HG02885 (cell line): ENCODE data around the gene GPATCH1.

ENCODE experiments used
- ATAC-seq: cut with Tn5 transposase; IDR thresholded peaks from one replicate; pipeline ENCODE4 v1.9.1; 2021; ENCODE audit warnings: mild to moderate bottlenecking; ENCODE audit not compliant: unreplicated experiment, poor library complexity

GPATCH1 gene

DNA sequence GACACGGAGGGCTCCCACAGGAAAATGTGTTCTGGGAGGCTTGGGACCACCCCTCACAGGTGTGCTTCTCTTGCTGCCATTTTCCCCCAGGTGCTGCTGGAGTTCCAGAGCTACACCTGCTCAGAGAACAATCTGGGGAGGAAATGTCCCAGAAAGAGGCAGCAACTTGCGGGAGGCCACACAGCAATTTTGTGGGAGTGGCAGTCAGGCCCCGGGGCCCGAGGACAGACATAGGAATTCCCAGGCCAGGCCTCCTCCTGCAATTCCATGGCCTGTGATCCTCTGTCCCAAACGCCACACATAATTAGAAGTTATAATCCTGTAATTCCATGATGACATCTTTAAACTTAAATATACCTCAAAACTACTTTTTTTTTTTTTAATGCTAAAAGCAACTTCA, 18.1 kb upstream of the GPATCH1 start:
- ATAC-seq = no peak

DNA sequence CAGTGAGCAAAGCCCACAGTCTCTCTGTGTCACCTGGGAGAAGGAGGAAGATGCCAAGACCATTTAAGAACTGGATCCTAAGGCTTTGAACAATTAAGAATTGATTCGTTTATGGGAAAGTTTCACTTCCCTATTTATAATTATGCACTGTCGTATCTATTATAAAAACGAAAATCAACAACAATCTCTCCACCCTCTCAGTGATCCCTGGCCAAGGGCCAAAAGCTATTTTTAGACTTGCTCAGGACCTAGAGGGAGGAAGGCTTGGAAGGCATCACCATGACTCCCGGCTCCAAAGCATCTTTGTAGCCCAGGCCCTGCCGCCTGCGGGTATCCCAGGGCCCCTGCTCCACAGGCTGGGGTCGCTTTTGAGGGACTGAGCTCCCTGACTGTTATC, 17.6 kb upstream of the GPATCH1 start:
- no peak for ATAC-seq

DNA sequence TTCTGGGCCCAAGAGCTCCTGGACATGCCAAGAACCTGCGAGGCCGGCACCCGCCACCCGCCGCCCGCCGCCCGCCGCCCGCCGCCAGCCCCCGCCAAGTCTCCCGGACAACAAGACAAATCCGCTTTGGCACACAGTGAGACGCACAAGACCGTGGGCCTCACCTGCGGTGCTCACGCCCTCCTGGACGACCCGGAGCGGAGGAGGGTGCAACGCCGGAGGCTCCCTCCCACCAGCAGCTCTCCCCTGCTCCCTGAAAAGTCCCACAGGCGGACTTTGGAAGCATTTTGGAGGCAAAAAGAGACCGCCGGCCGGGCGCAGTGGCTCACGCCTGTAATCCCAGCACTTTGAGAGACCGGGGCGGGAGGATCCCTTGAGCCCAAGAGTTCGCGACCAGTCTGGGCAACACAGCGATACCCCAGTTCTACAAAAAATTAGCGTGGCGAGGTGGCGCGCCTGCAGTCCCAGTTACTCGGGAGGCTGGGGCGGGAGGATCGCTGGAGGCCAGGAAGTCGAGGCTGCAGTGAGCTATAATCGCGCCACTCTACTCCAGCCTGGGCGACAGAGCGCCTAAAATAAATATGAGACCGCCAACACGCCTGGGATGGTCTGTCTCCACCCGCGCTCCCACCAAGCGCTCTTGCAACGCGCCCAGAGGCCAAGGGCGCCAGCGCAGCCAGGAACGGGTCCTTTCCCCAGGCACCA, 17.1 kb upstream of the GPATCH1 start:
- no peak for ATAC-seq

DNA sequence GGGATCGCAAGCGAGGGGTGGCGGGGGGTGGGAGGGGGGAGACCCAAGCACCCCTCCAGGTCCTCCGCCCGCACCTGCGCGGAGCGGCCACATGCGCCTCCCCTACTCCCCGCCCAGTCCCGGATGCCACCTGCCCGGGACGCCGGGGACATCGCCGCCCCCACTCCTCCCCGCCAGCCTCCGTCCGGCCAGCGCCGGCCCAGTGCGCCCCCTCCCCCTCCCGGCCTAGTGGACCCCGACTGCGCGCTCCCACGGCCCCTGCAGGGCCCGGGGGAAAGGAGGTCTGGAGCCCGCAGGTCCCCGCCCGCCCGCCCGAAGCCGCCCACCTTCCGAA, 16.6 kb upstream of the GPATCH1 start:
- peak; percentile 62 for ATAC-seq

DNA sequence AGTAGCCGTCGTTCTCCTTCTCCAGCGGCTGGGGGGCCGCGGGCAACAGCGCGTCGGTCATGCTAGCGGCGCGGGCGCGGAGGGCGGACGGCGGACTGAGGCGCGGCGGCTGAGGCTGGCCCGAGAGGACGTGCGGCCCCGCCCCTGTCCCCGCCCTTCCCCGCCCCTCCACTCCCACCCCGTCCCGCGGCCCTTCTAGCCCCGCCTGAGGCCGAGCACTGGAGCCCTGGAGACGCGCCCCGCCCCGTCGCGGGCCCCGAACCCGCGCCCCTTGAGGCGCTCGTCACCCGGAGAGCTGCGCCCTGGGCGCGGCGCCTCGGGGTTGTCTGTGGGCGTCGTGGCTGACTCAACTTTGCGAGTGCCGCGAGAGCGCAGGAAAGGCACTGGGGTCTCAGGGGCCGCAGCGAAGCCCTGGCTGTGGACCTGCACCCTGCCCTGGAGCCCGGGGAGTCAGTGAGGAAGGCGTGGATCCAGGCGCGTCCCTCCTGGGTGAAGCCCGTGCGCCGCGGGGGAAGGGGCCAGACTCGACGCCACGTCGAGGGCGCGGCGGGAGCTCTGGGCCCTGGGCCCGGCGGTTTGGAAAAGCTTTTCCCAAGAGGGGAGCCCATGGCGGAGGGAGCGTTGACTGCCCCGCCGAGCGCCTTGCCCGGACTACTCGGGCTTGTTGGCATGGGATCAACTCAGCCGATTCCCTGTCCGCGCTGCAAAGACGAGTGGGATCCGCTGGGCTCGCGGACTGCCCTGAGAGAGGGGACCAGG, 16.0 kb upstream of the GPATCH1 start, which contains the start of gene RHPN2:
Gene RHPN2 (minus strand): TSS at position 97 of the 759 bp plus-strand sequence. CDS start 36 bp downstream, at position 61.
- peak; percentile 82 for ATAC-seq

DNA sequence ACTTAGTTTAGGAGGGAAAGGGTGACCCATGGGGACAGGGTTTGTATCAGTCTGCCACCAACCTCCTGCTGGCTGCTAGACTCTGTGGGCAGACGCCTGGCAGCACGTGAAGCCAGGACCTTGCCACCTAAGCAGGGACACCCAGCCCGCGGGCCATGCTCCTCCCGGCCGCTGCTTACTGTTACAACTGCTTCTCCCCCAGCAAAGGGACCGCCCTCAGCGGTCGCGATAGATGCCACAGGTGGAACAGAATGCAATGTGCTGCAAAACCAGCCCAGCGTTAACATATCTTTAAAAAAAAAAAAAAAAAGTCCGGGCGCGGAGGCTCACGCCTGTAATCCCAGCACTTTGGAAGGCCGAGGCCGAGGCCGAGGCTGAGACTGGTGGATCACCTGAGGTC, 14.4 kb upstream of the GPATCH1 start:
- no peak for ATAC-seq

DNA sequence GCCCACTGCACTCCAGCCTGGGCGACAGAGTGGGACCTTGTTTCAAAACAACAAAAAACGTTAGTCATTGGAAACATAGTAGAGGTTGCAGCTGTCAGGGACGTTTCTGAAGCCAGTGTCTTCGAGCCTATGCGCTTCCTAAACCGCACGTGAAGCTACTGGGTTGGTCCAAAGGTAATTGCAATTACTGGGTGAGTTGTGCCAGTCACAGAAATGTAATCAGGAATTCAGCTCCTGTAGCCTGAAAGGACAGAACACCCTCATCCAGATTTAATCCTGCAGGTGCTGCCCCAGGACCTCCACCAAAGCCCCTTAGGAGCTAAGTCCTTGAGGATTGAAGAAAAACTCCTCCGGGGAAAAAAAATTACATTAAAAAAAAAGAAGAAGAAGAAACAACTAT, 13.9 kb upstream of the GPATCH1 start:
- ATAC-seq = no peak

DNA sequence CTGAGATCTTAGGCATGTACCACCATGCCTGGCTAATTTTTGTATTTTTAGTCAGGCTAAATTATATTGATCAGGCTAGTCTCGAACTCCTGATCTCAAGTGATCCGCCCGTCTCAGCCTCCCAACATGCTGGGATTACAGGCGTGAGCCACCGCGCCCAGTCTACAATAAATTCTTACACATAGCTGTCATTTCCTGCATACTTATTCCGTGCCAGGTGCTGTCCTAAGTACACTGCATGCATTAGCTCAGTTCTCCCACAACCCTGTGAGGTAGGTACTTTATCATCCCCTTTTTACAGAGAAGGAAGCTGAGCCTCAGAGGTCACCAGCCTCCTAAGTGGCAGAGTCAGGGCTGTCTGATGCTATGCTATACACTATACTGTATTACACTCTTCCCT, 9.1 kb upstream of the GPATCH1 start:
- ATAC-seq = no peak

DNA sequence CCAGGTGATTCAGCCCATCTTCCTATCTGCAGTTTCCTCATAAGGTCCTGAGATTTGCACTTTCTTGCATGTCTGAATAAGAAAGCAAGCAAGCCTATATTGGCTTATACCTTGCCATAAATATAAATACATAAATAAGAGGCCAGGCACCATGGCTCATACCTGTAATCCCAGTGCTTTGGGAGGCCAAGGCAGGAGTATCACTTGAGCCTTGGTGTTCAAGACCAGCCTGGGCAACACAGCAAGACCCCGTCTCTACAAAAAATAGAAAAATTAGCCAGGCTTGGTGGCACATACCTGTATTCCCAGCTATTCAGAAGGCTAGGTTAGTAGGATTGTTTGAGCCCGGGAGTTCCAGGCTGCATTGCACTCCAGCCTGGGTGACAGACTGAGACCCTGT, 5.5 kb upstream of the GPATCH1 start:
- ATAC-seq = no peak

DNA sequence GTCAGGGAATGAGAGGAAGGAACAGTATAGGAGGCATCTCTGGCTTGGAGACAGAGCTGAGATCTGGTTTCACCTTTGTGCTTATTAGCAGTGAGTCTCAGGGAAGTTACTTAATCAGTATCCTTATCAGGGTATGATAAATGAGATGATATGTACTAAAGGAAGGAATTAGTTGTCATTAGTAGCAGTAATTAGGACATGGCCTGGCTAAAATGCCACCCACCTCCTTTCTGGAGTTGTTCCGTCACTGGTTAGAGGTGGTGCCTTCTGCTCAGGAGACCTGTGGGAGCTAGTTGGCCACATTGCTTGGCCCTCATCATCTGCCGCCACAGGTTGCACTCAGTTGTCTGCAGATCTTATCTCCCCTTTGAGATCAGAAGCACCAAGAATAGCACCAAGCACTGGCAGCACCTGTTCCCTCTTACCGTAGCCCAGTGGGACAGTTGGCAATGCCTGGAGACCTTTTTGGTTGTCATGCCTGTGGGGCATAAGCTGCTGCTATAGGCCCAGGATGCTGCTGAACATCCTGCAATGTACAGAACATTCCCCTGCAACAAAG, 4.7 kb downstream of the GPATCH1 start:
- no peak for ATAC-seq

DNA sequence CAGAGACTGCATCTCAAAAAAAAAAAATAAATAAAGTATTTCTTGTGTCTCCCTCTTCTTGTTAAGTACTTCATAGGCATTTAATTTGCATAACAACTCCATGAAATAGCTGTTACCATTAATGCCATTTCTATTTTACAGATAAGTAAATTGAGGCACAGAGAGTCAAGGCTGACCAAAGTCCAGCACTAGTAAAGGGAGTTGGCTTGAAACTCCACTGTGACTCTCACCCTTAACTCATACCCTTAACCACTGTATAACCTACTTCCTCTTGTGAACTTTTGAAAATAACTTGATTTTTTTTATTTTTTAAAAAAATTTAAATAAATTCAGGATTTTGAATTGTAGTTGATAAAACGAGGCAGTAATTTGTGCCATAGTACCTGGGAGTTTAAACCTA, 6.0 kb downstream of the GPATCH1 start:
- no peak for ATAC-seq

DNA sequence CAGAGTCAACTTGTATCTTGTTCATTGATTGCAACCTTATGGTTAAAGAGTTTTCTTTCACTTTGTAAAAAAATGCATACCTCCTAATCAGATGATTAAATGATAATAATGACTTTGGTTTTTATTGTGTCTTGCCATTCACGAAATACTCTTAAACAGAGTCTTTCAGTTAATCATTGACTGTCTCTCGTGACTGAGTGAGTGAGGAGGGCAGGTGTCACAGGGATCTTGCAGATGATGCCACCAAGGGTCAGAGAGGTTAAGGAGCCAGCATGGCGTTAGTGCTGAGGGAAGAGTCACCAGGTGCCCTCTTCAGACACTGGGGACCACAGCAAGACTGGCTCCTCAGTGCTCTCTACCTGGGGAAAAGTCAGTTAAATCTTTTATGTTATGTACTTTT, 8.0 kb downstream of the GPATCH1 start:
- ATAC-seq = no peak

DNA sequence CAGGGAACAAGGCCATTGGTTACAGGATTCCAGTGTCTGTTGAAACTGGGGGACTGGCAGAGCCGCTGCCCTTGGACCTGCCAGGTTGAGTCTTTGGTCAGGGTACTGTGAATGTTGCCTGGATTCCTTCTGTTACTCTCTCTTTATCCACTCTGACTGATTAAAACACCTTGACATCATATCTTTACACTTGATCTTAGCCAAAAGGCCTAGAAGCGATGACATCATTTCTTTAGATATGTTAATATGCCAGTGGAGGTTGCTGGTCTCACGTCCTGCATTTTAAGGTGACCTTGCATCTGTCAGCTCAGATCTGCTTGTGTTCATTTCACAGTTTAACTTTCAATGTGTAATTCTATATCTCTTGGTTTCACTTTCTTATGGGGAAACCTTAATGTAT, 9.2 kb downstream of the GPATCH1 start:
- no peak for ATAC-seq

DNA sequence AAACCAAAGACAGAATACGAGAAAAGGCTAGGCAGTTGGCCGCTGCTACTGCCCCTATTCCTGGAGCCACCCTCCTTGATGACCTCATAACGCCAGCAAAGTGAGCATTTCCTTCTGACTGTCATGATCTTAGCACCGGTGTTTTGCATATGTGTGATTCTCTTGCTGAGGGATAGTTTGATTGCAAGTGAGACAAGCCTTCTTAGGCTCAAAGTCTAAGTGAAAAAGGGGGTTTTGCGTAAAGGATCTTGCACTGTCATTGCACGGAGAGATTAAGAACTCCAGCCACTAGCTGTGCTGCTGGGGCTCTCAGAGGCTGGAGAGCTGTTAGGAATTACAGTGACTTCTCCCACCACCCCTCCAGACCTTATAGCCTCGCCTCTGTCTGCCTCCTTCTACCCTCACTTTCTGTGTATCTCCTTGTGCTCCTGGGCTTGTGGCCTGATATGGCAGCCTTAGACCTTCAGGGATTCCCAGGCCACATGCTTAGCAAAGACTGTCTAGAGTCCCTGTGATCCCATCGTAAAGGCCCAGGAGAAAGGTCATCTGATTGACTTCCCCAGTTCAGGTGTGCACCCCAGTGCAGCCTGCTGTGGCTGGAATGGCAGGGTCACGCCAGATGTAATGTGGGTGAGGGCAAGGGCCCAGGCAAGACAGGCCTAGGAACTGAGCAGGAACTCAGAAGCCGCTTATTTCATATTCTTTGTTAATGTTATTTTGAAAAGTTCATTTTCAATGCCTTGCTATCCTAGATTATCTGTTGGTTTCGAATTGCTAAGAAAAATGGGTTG, 12.6 kb downstream of the GPATCH1 start:
- no peak for ATAC-seq

DNA sequence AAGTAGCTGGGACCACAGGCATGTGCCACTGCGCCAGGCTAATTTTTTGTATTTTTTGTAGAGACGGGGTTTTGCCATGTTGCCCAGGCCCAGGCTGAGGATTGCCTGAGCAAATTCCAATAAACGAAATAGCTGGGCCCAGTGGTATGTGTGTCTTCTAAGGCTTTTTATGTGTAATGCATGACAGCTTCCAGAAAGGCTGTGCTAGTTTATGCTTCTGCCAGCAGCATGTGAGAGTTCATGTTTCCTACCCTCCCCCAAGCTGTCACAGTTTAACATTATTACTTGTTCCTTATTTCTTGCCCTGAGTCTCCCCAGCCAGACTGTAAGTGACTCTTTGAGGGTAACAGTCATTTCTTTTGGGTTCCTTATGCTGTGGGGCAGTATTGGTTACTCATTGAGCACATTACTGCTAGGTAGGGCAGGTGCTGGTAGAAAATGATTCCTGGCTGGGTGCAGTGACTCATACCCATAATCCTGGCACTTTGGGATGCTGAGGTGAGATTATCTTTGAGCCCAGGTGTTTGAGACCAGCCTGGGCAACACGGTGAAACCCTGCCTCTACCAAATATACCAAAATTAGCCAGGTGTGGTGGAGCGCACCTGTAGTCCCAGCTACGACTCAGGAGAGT, 13.6 kb downstream of the GPATCH1 start:
- ATAC-seq = no peak

DNA sequence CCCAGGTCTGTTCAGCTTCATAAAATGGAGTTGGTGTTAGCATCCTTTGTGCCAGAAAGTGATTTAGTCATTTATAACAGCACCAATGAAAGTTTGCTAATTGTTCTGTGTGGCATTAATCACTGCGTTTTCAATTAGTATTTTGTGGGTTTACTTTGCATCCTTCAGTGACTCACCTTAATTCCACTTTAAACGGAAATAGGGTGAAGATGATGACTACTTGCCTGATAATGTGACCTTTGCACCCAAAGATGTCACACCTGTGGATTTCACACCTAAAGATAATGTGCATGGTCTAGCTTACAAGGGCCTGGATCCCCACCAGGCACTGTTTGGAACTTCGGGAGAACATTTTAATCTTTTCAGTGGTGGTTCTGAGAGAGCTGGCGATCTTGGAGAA, 15.0 kb downstream of the GPATCH1 start:
- ATAC-seq = no peak

DNA sequence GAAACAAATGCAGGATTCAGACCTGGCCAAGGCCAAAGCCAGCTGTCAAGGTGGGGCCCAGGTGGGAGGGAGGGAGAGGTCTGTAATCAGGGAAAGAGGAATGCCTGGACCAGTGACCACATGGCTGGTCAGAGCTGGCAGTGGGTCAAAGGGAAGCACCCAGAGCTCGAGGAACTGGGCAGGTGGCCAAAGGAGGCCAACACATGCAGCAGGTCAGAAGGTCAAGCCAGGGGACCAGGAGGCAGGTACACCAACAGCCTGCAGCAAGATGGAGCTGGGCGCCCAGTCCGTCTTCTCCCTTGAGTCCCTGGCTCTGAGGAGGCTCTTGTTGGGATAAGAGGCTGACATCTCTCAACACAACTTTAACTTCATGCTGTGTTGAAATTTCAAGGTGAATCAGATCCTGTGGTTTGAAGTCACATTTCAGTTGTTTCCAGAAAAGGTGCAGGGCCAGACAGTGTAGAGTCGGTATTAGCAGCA, 17.1 kb downstream of the GPATCH1 start:
- ATAC-seq = no peak

DNA sequence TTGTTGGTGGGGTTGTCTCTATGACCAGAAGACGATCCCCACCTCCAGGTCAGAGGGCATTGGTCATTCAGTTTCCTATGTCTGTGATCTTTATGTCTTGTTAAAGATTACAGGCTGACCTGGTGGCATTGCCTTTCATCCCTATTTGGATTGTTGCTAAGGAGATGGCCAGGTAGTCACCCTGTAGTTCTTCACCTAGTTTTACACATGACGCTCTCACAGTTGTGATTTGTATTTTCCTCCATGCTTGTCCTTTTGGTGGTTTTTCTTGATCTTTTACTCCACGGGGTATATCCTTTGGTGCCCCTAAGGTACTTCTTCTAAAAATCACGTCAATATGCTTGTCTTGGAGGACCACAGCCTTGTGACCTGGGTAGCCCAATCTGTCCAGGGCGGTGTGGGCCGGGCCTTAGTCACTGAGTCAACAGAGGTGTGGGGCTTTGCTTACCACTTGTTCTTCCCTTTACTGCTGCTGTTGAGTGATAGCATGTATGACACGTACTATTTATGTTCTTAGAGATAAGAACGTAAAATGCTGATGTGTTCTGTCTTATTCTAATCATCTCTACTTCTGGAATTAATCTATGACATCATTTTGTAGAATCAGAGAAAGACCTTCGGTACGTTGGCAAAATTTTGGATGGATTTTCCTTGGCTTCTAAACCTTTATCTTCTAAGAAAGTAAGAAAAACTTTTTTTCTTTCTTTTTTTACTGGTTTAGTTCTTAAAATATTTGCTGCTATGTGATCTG, 20.1 kb downstream of the GPATCH1 start:
- ATAC-seq = no peak

DNA sequence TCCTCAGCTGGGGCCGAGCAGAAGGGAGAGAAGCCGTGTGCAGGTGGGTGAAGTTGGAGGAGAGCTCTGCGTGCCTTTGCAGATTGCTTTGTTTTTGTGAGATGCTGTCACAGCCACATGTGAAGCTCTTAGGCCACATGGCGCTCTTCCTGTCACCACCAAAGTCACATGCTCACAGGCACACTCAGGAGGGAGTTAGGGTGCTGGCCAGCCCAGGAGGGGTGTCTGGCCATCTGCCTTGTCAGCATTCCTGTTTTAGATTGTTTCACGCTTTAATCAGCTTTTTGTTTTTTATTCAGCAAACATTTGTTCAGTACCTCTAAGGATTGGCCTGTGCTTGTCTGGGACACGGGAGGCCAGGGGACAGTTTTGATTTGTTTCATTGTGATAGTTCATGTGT, 21.9 kb downstream of the GPATCH1 start:
- no peak for ATAC-seq

DNA sequence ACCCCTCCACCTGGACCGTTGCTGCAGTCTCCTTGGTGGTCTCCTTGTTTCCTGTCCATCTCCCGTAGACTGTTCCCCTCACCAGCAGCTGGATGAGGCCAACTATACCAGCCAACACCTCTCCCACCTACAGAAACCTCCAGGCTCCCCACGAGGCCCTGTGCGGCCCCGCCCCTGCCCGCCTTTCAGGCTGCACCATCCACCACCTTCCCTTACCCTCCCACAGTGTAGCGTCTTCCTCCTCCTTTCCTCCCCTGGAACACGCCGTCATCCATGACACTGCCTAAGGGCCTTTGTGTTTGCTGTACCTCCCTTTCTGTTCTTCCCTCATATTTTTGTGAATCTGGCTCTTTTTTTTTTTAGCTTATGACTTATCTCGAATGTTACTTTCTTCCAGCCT, 27.2 kb downstream of the GPATCH1 start:
- no peak for ATAC-seq
